ENCODE measurements around the gene GLDC. TPM values are rescaled to one million over a fixed set of nuclear protein-coding genes. Genes with fewer than 3 reads are reported as not detected.

Gene GLDC
- total RNA-seq, 1 donor from 2014 or later, result not detected

GRCh38 chr9:6610073-6610472 lies 35.5 kb downstream of the GLDC start:
- no peaks in the 10 kb centered on the region for H3K9me3 ChIP-seq (replicated peaks)
- H3K27ac ChIP-seq (replicated peaks), result no peak overlapping the region
- TF ChIP-seq CTCF (IDR thresholded peaks at IDR 0.05; ENCODE audit: borderline replicate concordance), result no peak
- peaks cover 9% of the 10 kb centered on the region for H3K27me3 ChIP-seq (ENCODE audit: low read depth)
- no peak overlapping the region for H3K4me3 ChIP-seq
- no peaks in the 10 kb centered on the region for H3K4me1 ChIP-seq
- intact Hi-C loops (cut with micrococcal nuclease), result no loop called here
- no peaks in the 10 kb centered on the region for H3K36me3 ChIP-seq
- no peak for DNase-seq

GRCh38 chr9:6609497-6610016 lies 36.0 kb downstream of the GLDC start:
- intact Hi-C loops (cut with micrococcal nuclease), result no loop called here
- Histone ChIP-seq H3K36me3 (no peaks in the 10 kb centered on the region), H3K4me3 (no peak overlapping the region), H3K4me1 (no peaks in the 10 kb centered on the region), H3K27me3 (ENCODE audit: low read depth) (peaks cover 5% of the 10 kb centered on the region), H3K27ac (replicated peaks) (no peak overlapping the region), H3K9me3 (replicated peaks) (no peaks in the 10 kb centered on the region)
- no peak for DNase-seq
- TF ChIP-seq CTCF (IDR thresholded peaks at IDR 0.05; ENCODE audit: borderline replicate concordance), result no peak

GRCh38 chr9:6605202-6605601 lies 40.3 kb downstream of the GLDC start:
- TF ChIP-seq CTCF (IDR thresholded peaks at IDR 0.05; ENCODE audit: borderline replicate concordance), result no peak
- Histone ChIP-seq H3K4me3 (no peak overlapping the region), H3K27ac (replicated peaks) (no peak overlapping the region), H3K36me3 (no peaks in the 10 kb centered on the region), H3K4me1 (no peaks in the 10 kb centered on the region), H3K9me3 (replicated peaks) (no peaks in the 10 kb centered on the region), H3K27me3 (ENCODE audit: low read depth) (no peaks in the 10 kb centered on the region)
- DNase-seq, result no peak
- intact Hi-C loops (cut with micrococcal nuclease), result no loop called here

GRCh38 chr9:6600426-6600825 lies 45.1 kb downstream of the GLDC start:
- DNase-seq, result no peak
- H3K9me3 ChIP-seq (replicated peaks), result no peaks in the 10 kb centered on the region
- H3K4me1 ChIP-seq, result no peaks in the 10 kb centered on the region
- H3K4me3 ChIP-seq, result no peak overlapping the region
- no peak overlapping the region for H3K27ac ChIP-seq (replicated peaks)
- no peak for TF ChIP-seq CTCF (IDR thresholded peaks at IDR 0.05; ENCODE audit: borderline replicate concordance)
- intact Hi-C loops (cut with micrococcal nuclease), result no loop called here
- H3K36me3 ChIP-seq, result no peaks in the 10 kb centered on the region
- no peaks in the 10 kb centered on the region for H3K27me3 ChIP-seq (ENCODE audit: low read depth)

GRCh38 chr9:6600006-6600405 lies 45.5 kb downstream of the GLDC start:
- intact Hi-C loops (cut with micrococcal nuclease), result no loop called here
- H3K4me3 ChIP-seq, result no peak overlapping the region
- no peak overlapping the region for H3K27ac ChIP-seq (replicated peaks)
- H3K4me1 ChIP-seq, result no peaks in the 10 kb centered on the region
- DNase-seq, result no peak
- H3K9me3 ChIP-seq (replicated peaks), result no peaks in the 10 kb centered on the region
- H3K27me3 ChIP-seq (ENCODE audit: low read depth), result no peaks in the 10 kb centered on the region
- no peaks in the 10 kb centered on the region for H3K36me3 ChIP-seq
- no peak for TF ChIP-seq CTCF (IDR thresholded peaks at IDR 0.05; ENCODE audit: borderline replicate concordance)
